HCT116 (cell line): ENCODE measurements around the gene SIPA1L3. TPM values are rescaled to one million over a fixed set of nuclear protein-coding genes. Genes with fewer than 3 reads are reported as not detected.

ENCODE experiments used
- ATAC-seq: fragments of 200-7000 bp; cut with Tn5 transposase; 2 replicates; pipeline ENCODE4 v1.9.1; 2020; ENCODE audit warnings: mild to moderate bottlenecking, moderate library complexity
- BruUV-seq: library from RNA; stranded (reverse); fragments of 400-500 nt; replicated peaks from 2 replicates; lab custom pipeline; 2021; lab: Mats Ljungman, UMichigan
- CTCF ChIA-PET: fragments of 300-600 bp; sonication (Branson Sonifier 250); formaldehyde crosslinking; loops from one replicate; lab custom pipeline; 2021; ENCODE audit warnings: antibody characterized with exemption; lab: Charles Lee
- POLR2A ChIA-PET: fragments of 300-600, 350-600 bp; sonication (Branson Sonifier 250); formaldehyde crosslinking; loops from one replicate; lab custom pipeline; 2021; ENCODE audit warnings: antibody characterized with exemption; lab: Charles Lee
- RAD21 ChIA-PET, 2 experiments: fragments of 300-600 bp; sonication (Branson Sonifier 250); formaldehyde crosslinking; loops; one replicate each; lab custom pipeline; 2023; ENCODE audit warnings: low total read pairs in 2 of 2; ENCODE audit not compliant: uncharacterized antibody in 2 of 2, unreplicated experiment in 2 of 2, low non-redundant PET in 1 of 2; lab: Charles Lee
- DNase-seq: peaks from one replicate; pipeline ENCODE4 v3.0.0-alpha.2; 2010; ENCODE audit warnings: low read depth, low spot score
- H2AFZ ChIP-seq: fragments of 200-600 bp; shearing (Covaris generic), sonication (generic); 2 replicates; pipeline ENCODE4 v1.6.1; 2017; ENCODE audit warnings: low read depth, mixed run types, mixed read lengths, antibody characterized with exemption, low read length; ENCODE audit not compliant: poor library complexity, severe bottlenecking
- H3K27ac ChIP-seq: 2 replicates; pipeline ENCODE4 v1.5.1; 2012; ENCODE audit warnings: low read depth, low read length
- H3K27me3 ChIP-seq: fragments of 200-600 bp; sonication (generic); 2 replicates; pipeline ENCODE4 v1.6.1; 2016; ENCODE audit warnings: mixed run types, low read length, mixed read lengths; ENCODE audit not compliant: insufficient read depth
- H3K36me3 ChIP-seq, 2 experiments: fragments of 200-500 bp in 1 of 2; fragments of 200-600 bp in 1 of 2; sonication (Bioruptor generic) in 1 of 2; sonication (generic) in 1 of 2; 2 replicates each; pipeline versions ENCODE4 v1.5.1 to v1.6.1; 2014 to 2016; ENCODE audit warnings: low read length in 2 of 2, inconsistent platforms in 1 of 2, mixed read lengths in 1 of 2, mixed run types in 1 of 2; ENCODE audit not compliant: insufficient read depth in 2 of 2, control insufficient read depth in 1 of 2
- H3K4me1 ChIP-seq, 2 experiments: fragments of 200-600 bp in 1 of 2; sonication (generic) in 1 of 2; 2 replicates each; pipeline versions ENCODE4 v1.5.1 to v1.6.1; 2012 to 2017; ENCODE audit warnings: low read length in 2 of 2, inconsistent platforms in 1 of 2, mild to moderate bottlenecking in 1 of 2, mixed read lengths in 1 of 2, mixed run types in 1 of 2, moderate library complexity in 1 of 2; ENCODE audit not compliant: insufficient read depth in 2 of 2, control insufficient read depth in 1 of 2
- H3K4me2 ChIP-seq: fragments of 200-600 bp; sonication (generic); 2 replicates; pipeline ENCODE4 v1.6.1; 2017; ENCODE audit warnings: mixed run types, low read length, mixed read lengths
- H3K4me3 ChIP-seq, 2 experiments: fragments of 200-600 bp in 1 of 2; sonication (generic) in 1 of 2; replicated peaks in 1 of 2; 2 replicates each; pipeline ENCODE4 v1.5.1; 2011 to 2016; ENCODE audit warnings: low read length in 2 of 2, control low read depth in 1 of 2, low read depth in 1 of 2, mild to moderate bottlenecking in 1 of 2, mixed read lengths in 1 of 2, mixed run types in 1 of 2
- H3K79me2 ChIP-seq: fragments of 200-600 bp; sonication (generic); 2 replicates; pipeline ENCODE4 v1.6.1; 2017; ENCODE audit warnings: mild to moderate bottlenecking, mixed run types, low read length, moderate library complexity, mixed read lengths; ENCODE audit not compliant: insufficient read depth
- H3K9ac ChIP-seq: fragments of 200-600 bp; sonication (generic); 2 replicates; pipeline ENCODE4 v1.6.1; 2016; ENCODE audit warnings: low read length, mixed read lengths
- H3K9me2 ChIP-seq: fragments of 200-600 bp; sonication (generic), shearing (Covaris generic); 2 replicates; pipeline ENCODE4 v1.6.1; 2017; ENCODE audit warnings: mixed run types, mild to moderate bottlenecking, moderate library complexity; ENCODE audit not compliant: insufficient read depth
- H3K9me3 ChIP-seq, 2 experiments: fragments of 200-500 bp in 1 of 2; fragments of 200-600 bp in 1 of 2; sonication (Bioruptor generic) in 1 of 2; sonication (generic) in 1 of 2; 2 replicates each; pipeline ENCODE4 v1.6.1; 2014 to 2017; ENCODE audit warnings: low read length in 2 of 2, mixed read lengths in 2 of 2, inconsistent platforms in 1 of 2, low read depth in 1 of 2, mild to moderate bottlenecking in 1 of 2, mixed run types in 1 of 2, moderate library complexity in 1 of 2; ENCODE audit not compliant: control insufficient read depth in 1 of 2, insufficient read depth in 1 of 2
- H4K20me1 ChIP-seq: fragments of 200-600 bp; sonication (generic), shearing (Covaris generic); 2 replicates; pipeline ENCODE4 v1.6.1; 2017; ENCODE audit warnings: mixed run types, mild to moderate bottlenecking, moderate library complexity; ENCODE audit not compliant: insufficient read depth
- CEBPB ChIP-seq: IDR thresholded peaks from 2 replicates; pipeline ENCODE4 v1.6.1; 2012; ENCODE audit warnings: low read depth
- EGR1 ChIP-seq: IDR thresholded peaks from 2 replicates; pipeline ENCODE4 v1.6.1; 2012; ENCODE audit warnings: low read depth
- ELF1 ChIP-seq: IDR thresholded peaks from 2 replicates; pipeline ENCODE4 v1.6.1; 2012; ENCODE audit warnings: low read depth, borderline replicate concordance
- EZH2 ChIP-seq: fragments of 200-600 bp; sonication (generic); IDR thresholded peaks from 2 replicates; pipeline ENCODE4 v1.6.1; 2017; ENCODE audit warnings: antibody characterized with exemption, mixed run types
- EZH2phosphoT487 ChIP-seq: fragments of 200-600 bp; IDR thresholded peaks from 2 replicates; pipeline ENCODE4 v1.6.1; 2018; ENCODE audit warnings: antibody characterized with exemption, borderline replicate concordance
- FOSL1 ChIP-seq: IDR thresholded peaks from 2 replicates; pipeline ENCODE4 v1.6.1; 2012; ENCODE audit warnings: low read depth
- JUND ChIP-seq: IDR thresholded peaks from 2 replicates; pipeline ENCODE4 v1.6.1; 2012
- POLR2A ChIP-seq: IDR thresholded peaks from 2 replicates; pipeline ENCODE4 v1.7.0; 2011; ENCODE audit warnings: borderline replicate concordance; ENCODE audit not compliant: insufficient read depth, insufficient read length; ENCODE audit errors: extremely low read depth
- RAD21 ChIP-seq: IDR thresholded peaks from 2 replicates; pipeline ENCODE4 v1.6.1; 2012; ENCODE audit warnings: low read depth, mild to moderate bottlenecking
- SIN3A ChIP-seq: IDR thresholded peaks from 2 replicates; pipeline ENCODE4 v1.6.1; 2012; ENCODE audit warnings: low read depth
- SP1 ChIP-seq: IDR thresholded peaks from 2 replicates; pipeline ENCODE4 v1.6.1; 2012; ENCODE audit warnings: low read depth
- SRF ChIP-seq: IDR thresholded peaks from 2 replicates; pipeline ENCODE4 v1.6.1; 2012; ENCODE audit warnings: low read depth
- TCF7L2 ChIP-seq: IDR thresholded peaks from 2 replicates; pipeline ENCODE4 v1.7.0; 2011; ENCODE audit warnings: borderline replicate concordance, inconsistent platforms; ENCODE audit not compliant: insufficient read depth, insufficient read length; ENCODE audit errors: extremely low read depth
- YY1 ChIP-seq: IDR thresholded peaks from 2 replicates; pipeline ENCODE4 v1.6.1; 2011; ENCODE audit warnings: low read length, low read depth, moderate library complexity, mild to moderate bottlenecking; ENCODE audit not compliant: insufficient replicate concordance; ENCODE audit errors: extremely low read depth
- ZFX ChIP-seq: fragments of 450-650 bp; IDR thresholded peaks from 2 replicates; pipeline ENCODE4 v1.6.1; 2017
- ZNF274 ChIP-seq: fragments of 200-500 bp; sonication (Bioruptor generic); IDR thresholded peaks from 2 replicates; pipeline ENCODE4 v1.6.1; 2014; ENCODE audit warnings: mild to moderate bottlenecking, low read depth, low read length, inconsistent platforms
- intact Hi-C: fragments of 100-400 bp; cut with micrococcal nuclease; formaldehyde crosslinking; loops from 2 replicates; pipeline ENCODE4 v1.10.0; 2022
- total RNA-seq: library from RNA; stranded (reverse); gene quantifications from one replicate; pipeline ENCODE4 v1.2.1, GENCODE V29; 2021; ENCODE audit not compliant: unreplicated experiment
- TF ChIP-seq, protein P1 (sequence below): IDR thresholded peaks from 2 replicates; pipeline ENCODE4 v1.6.1; 2012; ENCODE audit warnings: low read depth
- TF ChIP-seq, protein P2 (sequence below): IDR thresholded peaks from 2 replicates; pipeline ENCODE4 v1.6.1; 2011; ENCODE audit warnings: mild to moderate bottlenecking, low read length, moderate library complexity; ENCODE audit not compliant: insufficient replicate concordance; ENCODE audit errors: extremely low read depth
- TF ChIP-seq, protein P3 (sequence below): IDR thresholded peaks from 2 replicates; pipeline ENCODE4 v1.6.1; 2012
- TF ChIP-seq, protein P4 (sequence below): IDR thresholded peaks from 2 replicates; pipeline ENCODE4 v1.6.1; 2012

Gene SIPA1L3
- total RNA-seq, 1 experiment from 2014 or later, result 41.8 TPM

DNA sequence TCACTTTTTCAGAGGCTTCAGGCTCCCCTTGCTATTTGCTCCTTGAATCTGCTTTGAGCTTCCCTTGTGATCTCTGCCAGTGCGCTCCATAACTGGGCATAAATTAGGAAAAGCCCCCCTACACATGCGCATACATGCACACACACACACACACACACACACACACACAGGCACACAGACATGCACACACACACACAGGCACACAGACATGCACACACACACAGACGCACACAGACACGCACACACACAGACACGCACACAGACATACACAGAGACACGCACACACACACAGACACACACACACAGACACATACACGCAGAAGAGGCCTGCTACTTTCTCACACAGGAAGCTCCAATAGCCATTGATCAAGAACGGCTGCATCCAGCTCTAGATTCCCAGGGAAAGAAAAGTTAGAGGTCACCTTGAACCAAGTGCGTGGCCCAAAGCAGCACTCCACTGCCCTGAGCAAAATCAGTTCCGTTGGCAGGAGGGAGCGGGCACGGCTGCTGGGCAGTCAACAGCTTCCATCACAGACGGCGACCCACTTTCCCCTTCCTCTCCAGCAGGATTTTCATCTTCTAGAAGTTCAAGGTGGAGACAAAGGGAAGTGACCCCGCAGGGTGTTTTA lies 171.4 kb downstream of the SIPA1L3 start:
- H3K36me3 ChIP-seq, result peaks cover 0 to 4% of the 10 kb centered on the region in 2 experiments; a peak in 2 of 4 replicates
- ChIA-PET RAD21 (no interaction called here), POLR2A (no interaction called here), CTCF (no interaction called here)
- no peaks in the 10 kb centered on the region for H3K9me2 ChIP-seq
- DNase-seq, result no peak
- H3K4me2 ChIP-seq, result no peak overlapping the region
- peaks cover 0 to 9% of the 10 kb centered on the region in 2 experiments; a peak in 2 of 4 replicates for H3K4me1 ChIP-seq
- no peak for ATAC-seq
- H3K9me3 ChIP-seq, result no peaks in the 10 kb centered on the region
- no peaks in the 10 kb centered on the region for H4K20me1 ChIP-seq
- no TSS peak for BruUV-seq
- no peak overlapping the region for H3K4me3 ChIP-seq
- H3K9ac ChIP-seq, result no peak overlapping the region
- H2AFZ ChIP-seq, result no peak overlapping the region
- 0 out of 2 replicates have a peak, but pooled peaks cover 2% of the 10 kb centered on the region for H3K79me2 ChIP-seq
- H3K27me3 ChIP-seq, result no peaks in the 10 kb centered on the region
- TF ChIP-seq EGR1, result no peak
- TF ChIP-seq JUND, result no peak
- TF ChIP-seq SIN3A, result no peak
- TF ChIP-seq ZNF274, result no peak
- no peak for TF ChIP-seq SRF
- no peak for TF ChIP-seq POLR2A
- TF ChIP-seq, protein P1, sequence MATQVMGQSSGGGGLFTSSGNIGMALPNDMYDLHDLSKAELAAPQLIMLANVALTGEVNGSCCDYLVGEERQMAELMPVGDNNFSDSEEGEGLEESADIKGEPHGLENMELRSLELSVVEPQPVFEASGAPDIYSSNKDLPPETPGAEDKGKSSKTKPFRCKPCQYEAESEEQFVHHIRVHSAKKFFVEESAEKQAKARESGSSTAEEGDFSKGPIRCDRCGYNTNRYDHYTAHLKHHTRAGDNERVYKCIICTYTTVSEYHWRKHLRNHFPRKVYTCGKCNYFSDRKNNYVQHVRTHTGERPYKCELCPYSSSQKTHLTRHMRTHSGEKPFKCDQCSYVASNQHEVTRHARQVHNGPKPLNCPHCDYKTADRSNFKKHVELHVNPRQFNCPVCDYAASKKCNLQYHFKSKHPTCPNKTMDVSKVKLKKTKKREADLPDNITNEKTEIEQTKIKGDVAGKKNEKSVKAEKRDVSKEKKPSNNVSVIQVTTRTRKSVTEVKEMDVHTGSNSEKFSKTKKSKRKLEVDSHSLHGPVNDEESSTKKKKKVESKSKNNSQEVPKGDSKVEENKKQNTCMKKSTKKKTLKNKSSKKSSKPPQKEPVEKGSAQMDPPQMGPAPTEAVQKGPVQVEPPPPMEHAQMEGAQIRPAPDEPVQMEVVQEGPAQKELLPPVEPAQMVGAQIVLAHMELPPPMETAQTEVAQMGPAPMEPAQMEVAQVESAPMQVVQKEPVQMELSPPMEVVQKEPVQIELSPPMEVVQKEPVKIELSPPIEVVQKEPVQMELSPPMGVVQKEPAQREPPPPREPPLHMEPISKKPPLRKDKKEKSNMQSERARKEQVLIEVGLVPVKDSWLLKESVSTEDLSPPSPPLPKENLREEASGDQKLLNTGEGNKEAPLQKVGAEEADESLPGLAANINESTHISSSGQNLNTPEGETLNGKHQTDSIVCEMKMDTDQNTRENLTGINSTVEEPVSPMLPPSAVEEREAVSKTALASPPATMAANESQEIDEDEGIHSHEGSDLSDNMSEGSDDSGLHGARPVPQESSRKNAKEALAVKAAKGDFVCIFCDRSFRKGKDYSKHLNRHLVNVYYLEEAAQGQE, result no peak
- TF ChIP-seq CEBPB, result no peak
- TF ChIP-seq EZH2, result no peak
- no peak for TF ChIP-seq SP1
- TF ChIP-seq, protein P2, sequence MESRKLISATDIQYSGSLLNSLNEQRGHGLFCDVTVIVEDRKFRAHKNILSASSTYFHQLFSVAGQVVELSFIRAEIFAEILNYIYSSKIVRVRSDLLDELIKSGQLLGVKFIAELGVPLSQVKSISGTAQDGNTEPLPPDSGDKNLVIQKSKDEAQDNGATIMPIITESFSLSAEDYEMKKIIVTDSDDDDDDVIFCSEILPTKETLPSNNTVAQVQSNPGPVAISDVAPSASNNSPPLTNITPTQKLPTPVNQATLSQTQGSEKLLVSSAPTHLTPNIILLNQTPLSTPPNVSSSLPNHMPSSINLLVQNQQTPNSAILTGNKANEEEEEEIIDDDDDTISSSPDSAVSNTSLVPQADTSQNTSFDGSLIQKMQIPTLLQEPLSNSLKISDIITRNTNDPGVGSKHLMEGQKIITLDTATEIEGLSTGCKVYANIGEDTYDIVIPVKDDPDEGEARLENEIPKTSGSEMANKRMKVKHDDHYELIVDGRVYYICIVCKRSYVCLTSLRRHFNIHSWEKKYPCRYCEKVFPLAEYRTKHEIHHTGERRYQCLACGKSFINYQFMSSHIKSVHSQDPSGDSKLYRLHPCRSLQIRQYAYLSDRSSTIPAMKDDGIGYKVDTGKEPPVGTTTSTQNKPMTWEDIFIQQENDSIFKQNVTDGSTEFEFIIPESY, result no peak
- no peak for TF ChIP-seq ELF1
- TF ChIP-seq, protein P3, sequence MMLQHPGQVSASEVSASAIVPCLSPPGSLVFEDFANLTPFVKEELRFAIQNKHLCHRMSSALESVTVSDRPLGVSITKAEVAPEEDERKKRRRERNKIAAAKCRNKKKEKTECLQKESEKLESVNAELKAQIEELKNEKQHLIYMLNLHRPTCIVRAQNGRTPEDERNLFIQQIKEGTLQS, result no peak
- TF ChIP-seq, protein P4, sequence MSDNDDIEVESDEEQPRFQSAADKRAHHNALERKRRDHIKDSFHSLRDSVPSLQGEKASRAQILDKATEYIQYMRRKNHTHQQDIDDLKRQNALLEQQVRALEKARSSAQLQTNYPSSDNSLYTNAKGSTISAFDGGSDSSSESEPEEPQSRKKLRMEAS, result no peak
- TF ChIP-seq YY1, result no peak
- TF ChIP-seq TCF7L2, result no peak
- TF ChIP-seq RAD21, result no peak
- TF ChIP-seq EZH2phosphoT487, result no peak
- no peak for TF ChIP-seq ZFX
- TF ChIP-seq FOSL1, result no peak
- no peak overlapping the region for H3K27ac ChIP-seq
- intact Hi-C loops, result no loop called here
